GM21619 (cell line): ENCODE measurements around the gene HEATR5A.
A peak's percentile ranks its signal among the peaks of the same experiment; 100 is the strongest.
"Not testable (repeated sequence)": the region's sequence is repeated elsewhere in the genome, so short reads cannot be mapped to it uniquely, and the experiment has no call there.

Experiments
- ATAC-seq: cut with Tn5 transposase; IDR thresholded peaks from one replicate; pipeline ENCODE4 v1.9.1; 2021; ENCODE audit not compliant: unreplicated experiment

The HEATR5A gene

GRCh38 chr14:31286456-31287293, 133.7 kb downstream of the HEATR5A start:
- ATAC-seq: no peak

GRCh38 chr14:31283578-31284252, 136.6 kb downstream of the HEATR5A start:
- ATAC-seq: peak; percentile 62

GRCh38 chr14:31283153-31283552, 137.2 kb downstream of the HEATR5A start:
- peak; percentile 15 for ATAC-seq

- ATAC-seq: no peak
These were observed 139.5 kb downstream of the HEATR5A start for GRCh38 chr14:31280871-31281220.

GRCh38 chr14:31280132-31280870, 140.0 kb downstream of the HEATR5A start:
- no peak for ATAC-seq

- ATAC-seq: no peak
These were observed 141.5 kb downstream of the HEATR5A start for GRCh38 chr14:31278883-31279282.

GRCh38 chr14:31277085-31277484, 143.3 kb downstream of the HEATR5A start:
- no peak for ATAC-seq

GRCh38 chr14:31276417-31276816, 143.9 kb downstream of the HEATR5A start:
- ATAC-seq: not testable (repeated sequence)

GRCh38 chr14:31275731-31276130, 144.6 kb downstream of the HEATR5A start:
- ATAC-seq: no peak

GRCh38 chr14:31271648-31272047, 148.7 kb downstream of the HEATR5A start:
- ATAC-seq: no peak

GRCh38 chr14:31270196-31270772, 150.1 kb downstream of the HEATR5A start:
- ATAC-seq: no peak

GRCh38 chr14:31269634-31270195, 150.6 kb downstream of the HEATR5A start:
- ATAC-seq: no peak

- ATAC-seq: no peak
These were observed 152.1 kb downstream of the HEATR5A start for GRCh38 chr14:31268216-31268615.

GRCh38 chr14:31266437-31267331, 153.7 kb downstream of the HEATR5A start:
- ATAC-seq: no peak

- ATAC-seq: no peak
These were observed 154.5 kb downstream of the HEATR5A start for GRCh38 chr14:31265701-31266398.

- ATAC-seq: no peak
These were observed 156.7 kb downstream of the HEATR5A start for GRCh38 chr14:31263485-31264133.

GRCh38 chr14:31261859-31262731, 158.3 kb downstream of the HEATR5A start:
- peak; percentile 46 for ATAC-seq

- ATAC-seq: no peak
These were observed 158.9 kb downstream of the HEATR5A start for GRCh38 chr14:31261523-31261858.
